ENCODE results near the gene LARP1.
"Not testable (repeated sequence)": the region's sequence is repeated elsewhere in the genome, so short reads cannot be mapped to it uniquely, and the experiment has no call there.

LARP1 gene

GRCh38 chr5:154735362-154735761 lies 19.8 kb upstream of the LARP1 start:
- not testable (repeated sequence) for DNase-seq

GRCh38 chr5:154736372-154736771 lies 18.8 kb upstream of the LARP1 start:
- DNase-seq, result not testable (repeated sequence)

- no peak for DNase-seq
Measured at GRCh38 chr5:154737667-154738320, 17.4 kb upstream of the LARP1 start.

GRCh38 chr5:154740483-154740882 lies 14.7 kb upstream of the LARP1 start:
- no peak for DNase-seq

- no peak for DNase-seq
Measured at GRCh38 chr5:154740957-154741356, 14.2 kb upstream of the LARP1 start.

GRCh38 chr5:154741415-154741814 lies 13.8 kb upstream of the LARP1 start:
- no peak for DNase-seq

- no peak for DNase-seq
Measured at GRCh38 chr5:154743812-154744211, 11.4 kb upstream of the LARP1 start.

GRCh38 chr5:154745349-154745748 lies 9.8 kb upstream of the LARP1 start:
- DNase-seq, result no peak

GRCh38 chr5:154749491-154749890 lies 5.7 kb upstream of the LARP1 start:
- DNase-seq, result no peak

GRCh38 chr5:154750641-154751040 lies 4.5 kb upstream of the LARP1 start:
- DNase-seq, result not testable (repeated sequence)

GRCh38 chr5:154751854-154752253 lies 3.3 kb upstream of the LARP1 start:
- no peak for DNase-seq

GRCh38 chr5:154753792-154754191 lies 1.4 kb upstream of the LARP1 start:
- no peak for DNase-seq

GRCh38 chr5:154754460-154755360 lies 467 bp upstream of the LARP1 start:
- DNase-seq, result peak; percentile 99

- DNase-seq, result peak; percentile 31
Measured at GRCh38 chr5:154756009-154756867, 1.1 kb downstream of the LARP1 start.

- DNase-seq, result peak; percentile 39
Measured at GRCh38 chr5:154756868-154757813, 2.0 kb downstream of the LARP1 start.

GRCh38 chr5:154757814-154758406 lies 2.7 kb downstream of the LARP1 start:
- DNase-seq, result peak; percentile 53

GRCh38 chr5:154758493-154758892 lies 3.3 kb downstream of the LARP1 start:
- DNase-seq, result no peak

GRCh38 chr5:154758977-154759376 lies 3.8 kb downstream of the LARP1 start:
- DNase-seq, result no peak

GRCh38 chr5:154759868-154760267 lies 4.7 kb downstream of the LARP1 start:
- DNase-seq, result not testable (repeated sequence)

GRCh38 chr5:154761046-154761736 lies 6.0 kb downstream of the LARP1 start:
- DNase-seq, result peak; percentile 35

- no peak for DNase-seq
Measured at GRCh38 chr5:154762261-154762660, 7.1 kb downstream of the LARP1 start.

Data from central memory CD4-positive, alpha-beta T cell (primary cell).